ENCODE results near the gene SQOR. TPM values are rescaled to one million over a fixed set of nuclear protein-coding genes. Genes with fewer than 3 reads are reported as not detected.

The SQOR gene
- total RNA-seq, 1 experiment from 2014 or later, result 4.3 TPM

GRCh38 chr15:45588219-45588875 lies 46.5 kb upstream of the SQOR start:
- no TSS peak for BruUV-seq (replicated peaks)
- Histone ChIP-seq H3K36me3 (ENCODE audit: insufficient read depth, low read length, poor library complexity, severe bottlenecking) (no peaks in the 10 kb centered on the region), H3K4me3 (ENCODE audit: low read depth, low read length, poor library complexity, severe bottlenecking) (peak overlapping the region; percentile 85), H3K27me3 (replicated peaks; ENCODE audit: insufficient read depth, low read depth, low read length, poor library complexity) (no peaks in the 10 kb centered on the region), H3K27ac (ENCODE audit: low read depth, low read length, poor library complexity, severe bottlenecking) (peak overlapping the region; percentile 99), H3K4me1 (ENCODE audit: insufficient read depth, low read length, poor library complexity, severe bottlenecking) (peaks cover 22% of the 10 kb centered on the region), H3K9me3 (ENCODE audit: low read depth, low read length, poor library complexity, severe bottlenecking) (no peaks in the 10 kb centered on the region)
- TF ChIP-seq, protein P1, sequence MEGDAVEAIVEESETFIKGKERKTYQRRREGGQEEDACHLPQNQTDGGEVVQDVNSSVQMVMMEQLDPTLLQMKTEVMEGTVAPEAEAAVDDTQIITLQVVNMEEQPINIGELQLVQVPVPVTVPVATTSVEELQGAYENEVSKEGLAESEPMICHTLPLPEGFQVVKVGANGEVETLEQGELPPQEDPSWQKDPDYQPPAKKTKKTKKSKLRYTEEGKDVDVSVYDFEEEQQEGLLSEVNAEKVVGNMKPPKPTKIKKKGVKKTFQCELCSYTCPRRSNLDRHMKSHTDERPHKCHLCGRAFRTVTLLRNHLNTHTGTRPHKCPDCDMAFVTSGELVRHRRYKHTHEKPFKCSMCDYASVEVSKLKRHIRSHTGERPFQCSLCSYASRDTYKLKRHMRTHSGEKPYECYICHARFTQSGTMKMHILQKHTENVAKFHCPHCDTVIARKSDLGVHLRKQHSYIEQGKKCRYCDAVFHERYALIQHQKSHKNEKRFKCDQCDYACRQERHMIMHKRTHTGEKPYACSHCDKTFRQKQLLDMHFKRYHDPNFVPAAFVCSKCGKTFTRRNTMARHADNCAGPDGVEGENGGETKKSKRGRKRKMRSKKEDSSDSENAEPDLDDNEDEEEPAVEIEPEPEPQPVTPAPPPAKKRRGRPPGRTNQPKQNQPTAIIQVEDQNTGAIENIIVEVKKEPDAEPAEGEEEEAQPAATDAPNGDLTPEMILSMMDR (conservative IDR thresholded peaks at IDR 0.05; ENCODE audit: low read depth, low read length), result no peak
- TF ChIP-seq EZH2 (IDR thresholded peaks at IDR 0.05; ENCODE audit: borderline replicate concordance, low read depth, low read length, poor library complexity, severe bottlenecking), result no peak
- intact Hi-C loops (cut with micrococcal nuclease; ENCODE audit: unreplicated experiment), result no loop called here
- DNase-seq (ENCODE audit: low spot score), result no peak
- ChIA-PET POLR2A (ENCODE audit: low non-redundant PET) (interaction anchor here (0.5 to 0.6 kb wide), 2 partner anchors 45 to 924 kb away, joined by 5 to 8 read pairs; no protein-coding TSS in a partner anchor), CTCF (interaction anchor here (0.7 to 0.8 kb wide), 2 partner anchors 14 to 49 kb away, joined by 3 to 4 read pairs; no protein-coding TSS in a partner anchor)

DNA sequence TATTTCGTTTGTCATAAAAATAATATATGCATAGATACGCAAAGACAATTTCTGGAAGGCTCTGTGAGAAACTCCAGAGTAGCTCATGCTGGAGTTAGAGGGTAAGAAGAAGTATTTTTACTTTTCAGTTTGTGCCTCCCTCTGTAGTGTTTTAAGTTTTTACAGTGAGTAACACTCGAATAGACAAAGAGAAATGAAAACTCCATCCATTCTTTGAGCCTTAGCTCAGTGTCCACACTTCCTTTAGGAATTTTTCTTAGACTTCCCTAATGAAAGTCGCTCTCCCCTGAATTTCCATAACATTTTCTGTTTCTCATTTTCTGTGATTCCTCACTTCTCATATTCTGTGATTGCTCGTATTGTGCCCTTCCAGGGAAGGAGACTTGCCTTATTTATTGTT lies 45.6 kb upstream of the SQOR start:
- no TSS peak for BruUV-seq (replicated peaks)
- Histone ChIP-seq H3K27me3 (replicated peaks; ENCODE audit: insufficient read depth, low read depth, low read length, poor library complexity) (no peaks in the 10 kb centered on the region), H3K4me3 (ENCODE audit: low read depth, low read length, poor library complexity, severe bottlenecking) (peak overlapping the region; percentile 85), H3K27ac (ENCODE audit: low read depth, low read length, poor library complexity, severe bottlenecking) (peak overlapping the region; percentile 99), H3K36me3 (ENCODE audit: insufficient read depth, low read length, poor library complexity, severe bottlenecking) (no peaks in the 10 kb centered on the region), H3K9me3 (ENCODE audit: low read depth, low read length, poor library complexity, severe bottlenecking) (no peaks in the 10 kb centered on the region), H3K4me1 (ENCODE audit: insufficient read depth, low read length, poor library complexity, severe bottlenecking) (peaks cover 22% of the 10 kb centered on the region)
- intact Hi-C loops (cut with micrococcal nuclease; ENCODE audit: unreplicated experiment), result no loop called here
- ChIA-PET CTCF (interaction anchor here (0.7 kb wide), 1 partner anchor 48 kb away, joined by 4 read pairs; no protein-coding TSS in a partner anchor), POLR2A (ENCODE audit: low non-redundant PET) (no interaction called here)
- DNase-seq (ENCODE audit: low spot score), result no peak
- TF ChIP-seq EZH2 (IDR thresholded peaks at IDR 0.05; ENCODE audit: borderline replicate concordance, low read depth, low read length, poor library complexity, severe bottlenecking), result no peak
- TF ChIP-seq, protein P1 (conservative IDR thresholded peaks at IDR 0.05; ENCODE audit: low read depth, low read length), result no peak

- H3K36me3 ChIP-seq (ENCODE audit: insufficient read depth, low read length, poor library complexity, severe bottlenecking), result peaks cover 7% of the 10 kb centered on the region
- DNase-seq (ENCODE audit: low spot score), result no peak
- peaks cover 4% of the 10 kb centered on the region for H3K4me1 ChIP-seq (ENCODE audit: insufficient read depth, low read length, poor library complexity, severe bottlenecking)
- ChIA-PET POLR2A (ENCODE audit: low non-redundant PET) (interaction anchor here (0.6 kb wide), 1 partner anchor 133 kb away, joined by 4 read pairs; no protein-coding TSS in a partner anchor), CTCF (no interaction called here)
- H3K4me3 ChIP-seq (ENCODE audit: low read depth, low read length, poor library complexity, severe bottlenecking), result no peak overlapping the region
- H3K27ac ChIP-seq (ENCODE audit: low read depth, low read length, poor library complexity, severe bottlenecking), result no peak overlapping the region
- no peaks in the 10 kb centered on the region for H3K27me3 ChIP-seq (replicated peaks; ENCODE audit: insufficient read depth, low read depth, low read length, poor library complexity)
- TF ChIP-seq, protein P1 (conservative IDR thresholded peaks at IDR 0.05; ENCODE audit: low read depth, low read length), result no peak
- TF ChIP-seq EZH2 (IDR thresholded peaks at IDR 0.05; ENCODE audit: borderline replicate concordance, low read depth, low read length, poor library complexity, severe bottlenecking), result no peak
- intact Hi-C loops (cut with micrococcal nuclease; ENCODE audit: unreplicated experiment), result no loop called here
- BruUV-seq (replicated peaks), result no TSS peak
- no peaks in the 10 kb centered on the region for H3K9me3 ChIP-seq (ENCODE audit: low read depth, low read length, poor library complexity, severe bottlenecking)
Observed at GRCh38 chr15:45594319-45594718, 40.5 kb upstream of the SQOR start.
